T-helper 9 cell (primary cell): ENCODE data around the gene PTGDS.

Experiments
- DNase-seq: peaks from one replicate; pipeline ENCODE4 v3.0.0-alpha.2; 2020

Gene PTGDS

DNA sequence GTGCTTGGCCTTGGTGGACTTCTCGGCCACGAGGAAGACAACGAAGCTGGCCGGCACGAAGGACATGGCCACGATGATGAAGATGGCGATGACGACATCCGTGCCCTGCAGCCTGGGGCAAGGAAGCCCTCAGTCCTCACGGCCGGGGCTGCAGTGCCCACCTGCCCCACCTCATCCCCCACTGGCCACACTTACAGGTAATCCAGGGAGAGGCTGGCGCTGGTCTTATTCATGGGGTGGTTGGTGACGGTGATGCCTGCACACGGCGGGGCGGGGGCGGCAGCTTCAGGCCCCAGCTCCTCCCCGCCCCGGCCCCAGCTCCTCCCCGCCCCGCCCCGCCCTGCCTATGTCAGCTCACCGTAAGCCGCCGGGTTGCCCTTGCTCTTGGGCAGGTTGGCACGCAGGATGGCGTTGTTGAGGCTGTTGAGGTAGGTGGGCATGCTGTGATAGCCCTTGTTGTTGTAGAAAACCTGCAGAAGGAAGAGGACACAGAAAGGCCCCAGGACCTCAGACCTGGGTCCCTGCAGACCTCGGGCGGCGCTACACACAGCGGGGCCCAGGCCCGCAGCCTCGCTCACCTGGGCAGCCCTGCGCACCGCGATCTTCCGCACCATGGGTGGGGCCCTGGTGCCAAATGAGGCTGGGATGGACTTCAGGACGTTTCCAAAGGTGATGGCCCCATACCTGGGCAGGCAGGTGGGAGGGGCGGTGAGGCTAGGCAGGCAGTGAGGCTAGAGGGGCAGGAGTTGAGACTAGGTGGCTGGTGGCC, 34.8 kb downstream of the PTGDS start:
- DNase-seq, result no peak

- no peak for DNase-seq
Measured at GRCh38 chr9:137012694-137013570, 35.6 kb downstream of the PTGDS start.

- DNase-seq, result no peak
Measured at GRCh38 chr9:137013571-137013940, 36.3 kb downstream of the PTGDS start.

DNA sequence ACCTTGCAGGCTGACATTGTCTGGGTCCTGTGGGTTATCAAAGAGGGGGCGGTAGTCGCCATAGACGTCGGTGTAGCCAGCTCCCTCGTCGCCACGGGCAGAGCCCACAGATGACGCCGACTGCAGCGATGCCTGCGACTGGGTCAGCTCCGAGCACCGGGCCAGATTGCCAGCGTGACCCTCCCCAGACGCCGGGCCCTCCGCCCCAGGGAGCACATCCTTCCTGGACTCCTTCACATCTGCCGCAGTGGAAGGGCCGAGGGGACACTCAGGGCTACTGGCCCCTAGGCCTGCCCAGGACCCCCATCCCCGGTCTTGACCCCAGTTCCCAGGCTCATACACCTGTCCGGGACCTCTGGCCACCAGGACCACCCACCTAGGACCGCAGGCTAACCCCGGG, 36.9 kb downstream of the PTGDS start:
- no peak for DNase-seq

- DNase-seq, result no peak
Measured at GRCh38 chr9:137014776-137015539, 37.7 kb downstream of the PTGDS start.

DNA sequence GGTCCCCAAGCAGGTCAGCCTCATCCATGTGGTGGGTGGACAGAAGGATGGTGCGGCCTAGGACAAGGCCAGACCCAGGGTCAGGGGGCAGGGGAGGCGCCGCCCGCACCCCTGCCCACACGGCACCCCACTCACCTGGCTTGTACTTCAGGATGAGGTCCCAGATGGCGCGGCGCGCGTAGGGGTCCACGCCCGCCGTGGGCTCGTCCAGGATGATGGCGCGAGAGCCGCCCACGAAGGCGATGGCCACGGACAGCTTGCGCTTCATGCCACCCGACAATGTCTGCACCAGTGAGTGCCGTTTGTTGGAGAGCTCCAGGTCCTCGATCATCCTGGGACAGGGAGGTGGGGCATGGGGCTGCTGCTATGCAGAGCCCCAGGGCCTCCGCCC, 38.2 kb downstream of the PTGDS start:
- DNase-seq, result no peak

DNA sequence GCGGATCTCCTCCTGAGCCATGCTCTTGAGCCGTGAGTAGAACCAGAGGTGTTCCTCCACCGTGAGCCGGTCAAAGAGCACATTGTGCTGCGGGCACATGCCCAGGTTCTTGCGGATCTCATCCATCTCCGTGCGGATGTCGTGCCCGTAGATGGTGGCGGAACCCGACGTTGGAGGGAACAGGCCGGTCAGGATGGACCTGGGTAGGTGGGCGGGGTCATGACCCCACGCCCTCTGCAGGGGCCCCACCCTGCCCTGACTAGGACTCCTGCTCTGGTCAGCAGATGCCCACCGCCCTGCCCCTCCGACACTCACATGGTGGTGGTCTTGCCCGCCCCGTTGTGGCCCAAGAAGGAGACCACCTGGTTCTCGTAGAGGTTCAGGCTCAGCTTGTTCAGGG, 38.7 kb downstream of the PTGDS start:
- no peak for DNase-seq

DNA sequence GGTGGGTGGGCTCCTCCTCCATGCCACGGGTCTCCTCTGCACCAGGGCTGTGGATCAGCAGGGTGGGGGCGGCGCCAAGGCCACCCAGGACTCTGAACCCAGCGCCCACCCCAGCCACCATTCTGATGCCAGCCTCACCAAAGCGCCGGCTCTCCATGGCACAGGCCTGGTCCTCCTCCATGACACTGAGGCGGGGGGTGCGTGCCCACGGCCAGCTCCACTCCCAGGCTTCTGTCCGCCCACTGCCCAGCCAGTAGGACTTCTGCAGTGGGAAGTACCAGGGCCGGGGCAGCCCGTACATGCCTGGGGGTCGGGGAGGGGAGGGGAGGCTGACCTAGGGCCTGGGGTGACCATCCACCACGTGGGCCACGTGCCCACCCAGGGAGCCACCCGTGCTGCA, 39.1 kb downstream of the PTGDS start:
- DNase-seq, result no peak

DNA sequence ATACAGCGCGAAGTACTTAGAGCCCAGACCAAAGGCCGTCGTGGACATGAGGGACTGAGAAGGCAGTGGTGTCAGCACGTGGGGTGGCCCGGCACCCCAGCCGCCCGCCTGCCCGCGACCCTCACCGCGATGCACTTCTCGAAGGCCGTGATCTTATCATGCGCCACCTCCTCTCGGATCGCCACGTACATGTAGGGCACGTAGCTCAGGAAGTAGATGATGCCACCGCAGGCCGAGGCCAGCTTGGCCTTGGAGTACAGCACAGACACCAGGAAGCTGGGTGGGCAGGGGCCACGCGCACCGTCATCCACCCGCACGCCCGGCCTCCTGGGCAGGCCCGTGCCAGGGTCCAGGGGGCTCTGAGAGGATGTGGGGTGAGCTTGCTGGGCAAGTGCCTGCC, 39.8 kb downstream of the PTGDS start:
- DNase-seq, result no peak

- DNase-seq, result no peak
Measured at GRCh38 chr9:137017791-137018497, 40.6 kb downstream of the PTGDS start.

GRCh38 chr9:137018761-137019559, 41.7 kb downstream of the PTGDS start:
- DNase-seq, result no peak

- DNase-seq, result no peak
Measured at GRCh38 chr9:137019891-137020683, 42.8 kb downstream of the PTGDS start.

DNA sequence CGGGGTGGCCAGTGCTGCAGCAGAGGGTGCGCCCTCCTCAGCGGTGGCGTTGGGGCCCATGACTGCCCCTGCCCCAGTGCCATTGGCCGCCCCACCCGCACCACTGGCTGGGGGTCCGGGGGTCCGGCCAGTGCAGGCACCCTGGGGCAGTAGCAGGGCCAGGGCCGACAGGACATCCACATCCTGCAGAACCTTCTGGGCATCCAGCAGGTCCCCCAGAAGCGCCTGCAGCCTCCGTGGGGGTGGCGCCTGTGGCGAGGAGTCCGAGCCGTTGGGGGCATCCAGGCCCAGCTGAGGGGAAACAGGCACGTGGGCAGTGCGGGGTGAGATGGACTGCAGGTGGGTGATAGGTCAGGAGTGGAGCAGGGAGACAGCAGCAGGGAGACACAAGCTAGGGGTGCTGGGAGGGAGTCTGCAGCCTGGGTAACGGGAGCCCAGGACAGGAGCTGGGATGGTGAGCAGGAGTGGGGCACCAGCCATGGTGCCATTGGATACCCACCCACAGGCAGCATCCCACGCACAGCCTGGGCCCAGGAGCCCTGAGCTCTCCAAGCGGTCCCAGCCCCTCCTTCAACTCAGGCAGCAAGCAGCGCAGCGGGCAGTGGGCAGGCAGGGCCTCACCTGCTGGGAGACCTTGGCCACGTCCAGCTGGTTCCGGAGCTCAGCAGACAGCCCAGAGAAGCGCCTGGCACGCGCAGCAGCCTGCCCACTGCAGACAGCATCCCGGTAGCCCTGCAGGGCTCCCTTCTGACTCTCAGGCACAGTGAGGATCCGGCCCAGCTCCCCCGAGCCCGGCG, 43.7 kb downstream of the PTGDS start:
- no peak for DNase-seq

DNA sequence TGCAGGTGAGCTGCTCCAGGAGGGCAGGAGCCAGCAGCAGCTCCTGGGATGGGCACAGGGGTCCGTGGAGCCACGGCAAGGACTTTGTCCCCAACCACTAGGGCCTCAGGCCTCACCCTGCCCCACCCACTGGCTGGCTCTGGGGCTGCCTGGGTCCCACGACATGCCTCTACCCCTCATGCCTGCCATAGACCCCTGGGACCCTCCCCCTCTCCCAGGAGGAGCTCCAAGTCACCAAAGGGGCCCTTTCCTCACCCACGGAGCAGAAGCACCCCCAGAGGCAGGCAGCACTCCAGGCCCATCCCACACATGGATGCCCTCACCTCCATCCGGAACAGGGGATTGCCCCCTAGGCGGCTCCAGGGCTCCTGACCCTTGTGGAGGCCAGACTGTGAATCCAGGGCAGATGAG, 44.3 kb downstream of the PTGDS start:
- no peak for DNase-seq

DNA sequence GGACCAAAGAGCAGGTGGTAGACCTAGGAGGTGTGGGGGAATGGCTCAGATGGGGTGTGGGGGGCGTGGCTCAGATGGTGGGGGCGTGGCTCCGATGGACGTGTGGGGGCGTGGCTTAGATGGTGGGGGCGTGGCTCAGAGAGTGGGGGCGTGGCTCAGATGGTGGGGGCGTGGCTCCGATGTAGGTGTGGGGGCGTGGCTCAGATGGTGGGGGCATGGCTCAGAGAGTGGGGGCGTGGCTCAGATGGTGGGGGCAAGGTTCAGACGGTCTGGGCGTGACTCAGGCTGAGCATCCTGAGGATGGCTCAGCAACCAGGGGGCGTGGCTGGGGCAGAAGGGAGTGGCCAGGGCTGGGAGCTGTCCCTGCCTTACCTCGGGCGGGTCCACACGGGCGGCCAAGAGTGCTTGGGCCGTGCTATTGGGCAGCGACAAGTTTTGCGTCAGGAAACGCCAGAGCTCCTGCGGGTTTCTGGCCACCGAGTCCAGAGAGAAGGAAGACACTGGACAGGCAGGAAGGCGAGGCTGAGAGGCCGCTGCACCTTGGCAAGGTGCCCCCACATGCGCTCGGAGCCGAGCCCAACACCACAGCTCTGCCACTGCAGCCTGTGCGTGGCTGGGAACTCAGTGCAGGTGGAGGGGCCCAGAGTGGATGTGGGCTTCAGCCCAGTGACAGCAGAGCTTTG, 44.8 kb downstream of the PTGDS start:
- peak; percentile 64 for DNase-seq

DNA sequence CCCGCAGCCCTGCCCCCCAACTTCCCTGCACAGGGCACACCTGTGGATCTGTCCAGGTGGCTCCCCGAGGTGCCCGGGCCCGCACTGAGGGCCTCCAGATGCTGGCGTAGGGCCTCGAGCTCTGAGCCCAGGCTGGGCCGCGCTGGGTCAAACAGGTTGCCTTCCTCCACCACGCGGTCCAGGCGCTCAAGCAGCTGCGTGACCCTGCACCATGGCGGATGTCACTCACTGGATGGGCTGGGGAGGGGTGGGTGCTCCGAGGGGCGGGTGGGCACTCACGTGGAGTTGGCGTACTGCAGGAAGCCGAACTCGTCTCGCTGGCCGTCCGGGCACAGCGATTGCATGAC, 45.3 kb downstream of the PTGDS start:
- no peak for DNase-seq

- DNase-seq, result no peak
Measured at GRCh38 chr9:137023157-137023556, 45.9 kb downstream of the PTGDS start.

- DNase-seq, result no peak
Measured at GRCh38 chr9:137023583-137023991, 46.3 kb downstream of the PTGDS start.

- DNase-seq, result no peak
Measured at GRCh38 chr9:137025517-137025966, 48.2 kb downstream of the PTGDS start.

- no peak for DNase-seq
Measured at GRCh38 chr9:137026384-137026783, 49.1 kb downstream of the PTGDS start.
